Measurements from ENCODE around the gene SCARF1.
"Not testable (repeated sequence)": the region's sequence is repeated elsewhere in the genome, so short reads cannot be mapped to it uniquely, and the experiment has no call there.

The SCARF1 gene

GRCh38 chr17:1645207-1646171 lies at the start of gene SCARF1:
Gene SCARF1, minus strand, starts transcription at chr17:1645732. Its CDS starts 35 bp downstream, at chr17:1645697.
- no peak for DNase-seq

GRCh38 chr17:1693339-1693738 lies 47.8 kb upstream of the SCARF1 start:
- DNase-seq, result no peak

GRCh38 chr17:1690544-1691221 lies 45.2 kb upstream of the SCARF1 start:
- no peak for DNase-seq

GRCh38 chr17:1688405-1688804 lies 42.9 kb upstream of the SCARF1 start:
- DNase-seq, result not testable (repeated sequence)

GRCh38 chr17:1686086-1686485 lies 40.6 kb upstream of the SCARF1 start:
- no peak for DNase-seq

GRCh38 chr17:1684378-1685189 lies 39.1 kb upstream of the SCARF1 start, which contains the start of gene PRPF8:
Gene PRPF8, minus strand, starts transcription at chr17:1684867. Its CDS starts 296 bp downstream, at chr17:1684571.
- peak; percentile 55 for DNase-seq

- no peak for DNase-seq
Measured at GRCh38 chr17:1683459-1683858, 37.9 kb upstream of the SCARF1 start.

- DNase-seq, result no peak
Measured at GRCh38 chr17:1676401-1676800, 30.9 kb upstream of the SCARF1 start.

- no peak for DNase-seq
Measured at GRCh38 chr17:1673041-1673785, 27.7 kb upstream of the SCARF1 start.

- not testable (repeated sequence) for DNase-seq
Measured at GRCh38 chr17:1663934-1664333, 18.4 kb upstream of the SCARF1 start.

GRCh38 chr17:1661045-1661444 lies 15.5 kb upstream of the SCARF1 start:
- no peak for DNase-seq

GRCh38 chr17:1658100-1658499 lies 12.6 kb upstream of the SCARF1 start:
- no peak for DNase-seq

GRCh38 chr17:1653735-1654134 lies 8.2 kb upstream of the SCARF1 start:
- no peak for DNase-seq

- DNase-seq, result not testable (repeated sequence)
Measured at GRCh38 chr17:1652794-1653193, 7.3 kb upstream of the SCARF1 start.

- DNase-seq, result no peak
Measured at GRCh38 chr17:1651559-1651844, 6.0 kb upstream of the SCARF1 start.

GRCh38 chr17:1650731-1651558 lies 5.4 kb upstream of the SCARF1 start:
- DNase-seq, result no peak

GRCh38 chr17:1649844-1650501 lies 4.4 kb upstream of the SCARF1 start, which contains the start of gene RILP:
Gene RILP, minus strand, starts transcription at chr17:1649866. Its CDS starts 62 bp downstream, at chr17:1649804.
- DNase-seq, result no peak

GRCh38 chr17:1648963-1649843 lies 3.7 kb upstream of the SCARF1 start:
- DNase-seq, result no peak

- DNase-seq, result no peak
Measured at GRCh38 chr17:1648173-1648962, 2.8 kb upstream of the SCARF1 start.
